NT2/D1 (cell line): ENCODE results near the gene DHRS1.

Experiments used
- YY1 ChIP-seq: IDR thresholded peaks from 2 replicates; pipeline ENCODE4 v1.6.1; 2011; ENCODE audit not compliant: insufficient read length, insufficient read depth
- ZNF274 ChIP-seq: IDR thresholded peaks from 2 replicates; pipeline ENCODE4 v1.6.1; 2011; ENCODE audit warnings: mild to moderate bottlenecking, low read depth, low read length

GRCh38 chr14:24251880-24252288 is 47.7 kb downstream of the DHRS1 start:
- no peak for TF ChIP-seq YY1
- TF ChIP-seq ZNF274, result no peak
